GM23248 (cell line): Measurements from ENCODE around the gene STAT1.

ENCODE experiments used
- EZH2 ChIP-seq: fragments of 200-600 bp; sonication (generic); IDR thresholded peaks from 2 replicates; pipeline ENCODE4 v1.6.1; 2018; ENCODE audit warnings: antibody characterized with exemption, mild to moderate bottlenecking; ENCODE audit not compliant: insufficient read depth, poor library complexity, severe bottlenecking
- EZH2phosphoT487 ChIP-seq: fragments of 200-600 bp; sonication (generic); IDR thresholded peaks from 2 replicates; pipeline ENCODE4 v1.6.1; 2018; ENCODE audit warnings: antibody characterized with exemption, moderate library complexity, mild to moderate bottlenecking, low read depth; ENCODE audit not compliant: insufficient read depth

- no peak for TF ChIP-seq EZH2
- TF ChIP-seq EZH2phosphoT487 = no peak
Measured at GRCh38 chr2:190961918-190962487, 52.0 kb downstream of the STAT1 start.
